A549 (cell line): Measurements from ENCODE around the gene TRIM17. TPM values are rescaled to one million over a fixed set of nuclear protein-coding genes. Genes with fewer than 3 reads are reported as not detected.

Experiments
- ATAC-seq, 2 experiments: fragments of 200-7000 bp in 1 of 2; fragments of >200 bp in 1 of 2; cut with Nextera tagmentation in 1 of 2; cut with Tn5 transposase in 1 of 2; 3 replicates each; pipeline versions ENCODE4 v1.8.0 to v1.9.1; 2018 to 2020; ENCODE audit warnings: mild to moderate bottlenecking in 1 of 2, moderate library complexity in 1 of 2
- CTCF ChIA-PET: fragments of 300-600 bp; sonication (Branson Sonifier 250); formaldehyde crosslinking; extraction: SDS; loops from one replicate; lab custom pipeline; 2021; ENCODE audit warnings: antibody characterized with exemption, inconsistent platforms; lab: Yijun Ruan, JAX
- POLR2A ChIA-PET: fragments of 350-600 bp; formaldehyde crosslinking; extraction: SDS; loops from one replicate; lab custom pipeline; 2021; ENCODE audit warnings: antibody characterized with exemption, inconsistent platforms; lab: Yijun Ruan, JAX
- DNase-seq, 2 experiments: peaks; one replicate each; pipeline versions ENCODE4 v3.0.0 to v3.0.0-alpha.2; 2011 to 2016; ENCODE audit warnings: low read depth in 1 of 2, low spot score in 1 of 2
- FAIRE-seq: peaks from 2 replicates; lab custom pipeline; 2011; peaks lifted over from hg19 to GRCh38; lab: Jason Lieb, UNC
- H3K27ac ChIP-seq, 2 experiments: fragments of >200 bp; sonication (Bioruptor Twin); formaldehyde crosslinking; 3 replicates each; pipeline ENCODE4 v1.5.1; 2016 to 2017
- H3K4me1 ChIP-seq: fragments of >200 bp; sonication (Bioruptor Twin); formaldehyde crosslinking; 3 replicates; pipeline ENCODE4 v1.6.1; 2016
- H3K4me2 ChIP-seq: fragments of >200 bp; sonication (Bioruptor Twin); formaldehyde crosslinking; 3 replicates; pipeline ENCODE4 v1.6.1; 2016
- H3K4me3 ChIP-seq: fragments of >200 bp; sonication (Bioruptor Twin); formaldehyde crosslinking; 3 replicates; pipeline ENCODE4 v1.5.1; 2016
- H3K9me3 ChIP-seq: fragments of >200 bp; sonication (Bioruptor Twin); formaldehyde crosslinking; 3 replicates; pipeline ENCODE4 v1.6.1; 2016
- BCL3 ChIP-seq: fragments of >200 bp; sonication (Bioruptor Twin); formaldehyde crosslinking; IDR thresholded peaks from 3 replicates; pipeline ENCODE4 v1.6.1; 2016
- CBX2 ChIP-seq: fragments of 200-600 bp; sonication (generic); IDR thresholded peaks from 2 replicates; pipeline ENCODE4 v1.6.1; 2016; ENCODE audit warnings: low read depth, mild to moderate bottlenecking, borderline replicate concordance
- CBX8 ChIP-seq: fragments of 200-600 bp; sonication (generic); IDR thresholded peaks from 2 replicates; pipeline ENCODE4 v1.6.1; 2016
- CEBPB ChIP-seq, 2 experiments: fragments of >200 bp in 1 of 2; sonication (Bioruptor Twin) in 1 of 2; formaldehyde crosslinking in 1 of 2; IDR thresholded peaks; 2 replicates each; pipeline ENCODE4 v1.6.1; 2012 to 2016
- CHD2 ChIP-seq: fragments of 150-350 bp; IDR thresholded peaks from 2 replicates; pipeline ENCODE4 v1.6.1; 2014; ENCODE audit warnings: low read length; ENCODE audit not compliant: partially characterized antibody
- CHD4 ChIP-seq: fragments of 200-600 bp; sonication (generic); IDR thresholded peaks from 2 replicates; pipeline ENCODE4 v1.6.1; 2016; ENCODE audit warnings: antibody characterized with exemption, mild to moderate bottlenecking, borderline replicate concordance
- EHF ChIP-seq: fragments of 250-450 bp; sonication (Bioruptor Pico); IDR thresholded peaks from 2 replicates; pipeline ENCODE4 v1.5.0; 2020; ENCODE audit warnings: mild to moderate bottlenecking
- ELK1 ChIP-seq: fragments of 150-350 bp; IDR thresholded peaks from 2 replicates; pipeline ENCODE4 v1.6.1; 2014; ENCODE audit warnings: low read depth, mild to moderate bottlenecking, low read length
- EP300 ChIP-seq, 2 experiments: fragments of >200 bp; sonication (Bioruptor Twin); formaldehyde crosslinking; IDR thresholded peaks; 2 replicates in 1 of 2; 3 replicates in 1 of 2; pipeline ENCODE4 v1.6.1; 2016 to 2017
- ESRRA ChIP-seq: fragments of 150-350 bp; IDR thresholded peaks from 2 replicates; pipeline ENCODE4 v1.6.1; 2014; ENCODE audit warnings: mild to moderate bottlenecking, low read length, borderline replicate concordance
- FOSL2 ChIP-seq, 2 experiments: fragments of 450-650 bp in 1 of 2; fragments of >200 bp in 1 of 2; sonication (Bioruptor Twin) in 1 of 2; formaldehyde crosslinking; IDR thresholded peaks; 2 replicates each; pipeline versions ENCODE4 v1.5.0 to v1.6.1; 2016 to 2020; ENCODE audit warnings: mild to moderate bottlenecking in 1 of 2, moderate library complexity in 1 of 2
- FOXS1 ChIP-seq: fragments of 250-450 bp; sonication (Bioruptor Pico); IDR thresholded peaks from 2 replicates; pipeline ENCODE4 v1.5.0; 2020; ENCODE audit warnings: mild to moderate bottlenecking, moderate library complexity
- HDAC2 ChIP-seq: fragments of 200-600 bp; sonication (generic); IDR thresholded peaks from 2 replicates; pipeline ENCODE4 v1.6.1; 2016
- HES2 ChIP-seq: fragments of >200 bp; sonication (Bioruptor Twin); formaldehyde crosslinking; IDR thresholded peaks from 2 replicates; pipeline ENCODE4 v1.6.1; 2016
- HMGXB4 ChIP-seq: fragments of 250-450 bp; sonication (Bioruptor Pico); IDR thresholded peaks from 2 replicates; pipeline ENCODE4 v1.5.0; 2021; ENCODE audit warnings: mild to moderate bottlenecking, moderate library complexity, borderline replicate concordance
- HOXA7 ChIP-seq: fragments of 250-450 bp; sonication (Bioruptor Pico); IDR thresholded peaks from 2 replicates; pipeline ENCODE4 v1.5.0; 2020; ENCODE audit warnings: mild to moderate bottlenecking, moderate library complexity
- JUN ChIP-seq, 2 experiments: fragments of >200 bp; sonication (Bioruptor Twin); formaldehyde crosslinking; IDR thresholded peaks; 2 replicates in 1 of 2; 3 replicates in 1 of 2; pipeline ENCODE4 v1.6.1; 2016 to 2017
- JUNB ChIP-seq: fragments of >200 bp; sonication (Bioruptor Twin); formaldehyde crosslinking; IDR thresholded peaks from 2 replicates; pipeline ENCODE4 v1.6.1; 2016
- KDM1A ChIP-seq: fragments of 200-600 bp; sonication (generic); IDR thresholded peaks from 2 replicates; pipeline ENCODE4 v1.6.1; 2016; ENCODE audit warnings: low read depth, mild to moderate bottlenecking
- MAFK ChIP-seq: fragments of 450-650 bp; IDR thresholded peaks from 2 replicates; pipeline ENCODE4 v1.6.1; 2014; ENCODE audit not compliant: partially characterized antibody
- MAX ChIP-seq: IDR thresholded peaks from 2 replicates; pipeline ENCODE4 v1.6.1; 2012
- MYC ChIP-seq: IDR thresholded peaks from 2 replicates; pipeline ENCODE4 v1.6.1; 2012; ENCODE audit warnings: mild to moderate bottlenecking, inconsistent platforms, low read length, improper control_type of control experiment, borderline replicate concordance
- PBX3 ChIP-seq: IDR thresholded peaks from 2 replicates; pipeline ENCODE4 v1.6.1; 2012
- POLR2AphosphoS2 ChIP-seq: conservative IDR thresholded peaks from 2 replicates; pipeline ENCODE4 v1.6.1; 2012; ENCODE audit warnings: low read length, improper control_type of control experiment, inconsistent platforms
- RAD21 ChIP-seq, 2 experiments: fragments of >200 bp in 1 of 2; sonication (Bioruptor Twin) in 1 of 2; formaldehyde crosslinking in 1 of 2; IDR thresholded peaks in 1 of 2; conservative IDR thresholded peaks in 1 of 2; 2 replicates in 1 of 2; 3 replicates in 1 of 2; pipeline ENCODE4 v1.6.1; 2012 to 2018; ENCODE audit warnings: inconsistent platforms in 1 of 2
- RARB ChIP-seq: fragments of 250-450 bp; sonication (Bioruptor Pico); IDR thresholded peaks from 2 replicates; pipeline ENCODE4 v1.8.0; 2021; ENCODE audit warnings: mild to moderate bottlenecking, moderate library complexity
- RCOR1 ChIP-seq: fragments of 150-350 bp; IDR thresholded peaks from 2 replicates; pipeline ENCODE4 v1.6.1; 2014; ENCODE audit warnings: antibody characterized with exemption, low read length, low read depth
- RNF2 ChIP-seq: fragments of 200-600 bp; sonication (generic); IDR thresholded peaks from 2 replicates; pipeline ENCODE4 v1.6.1; 2016; ENCODE audit warnings: low read depth, mild to moderate bottlenecking, antibody characterized with exemption, moderate library complexity, borderline replicate concordance
- SMC3 ChIP-seq: fragments of >200 bp; sonication (Bioruptor Twin); formaldehyde crosslinking; IDR thresholded peaks from 3 replicates; pipeline ENCODE4 v1.6.1; 2018; ENCODE audit warnings: inconsistent platforms
- TFCP2L1 ChIP-seq: fragments of 250-450 bp; sonication (Bioruptor Pico); IDR thresholded peaks from 2 replicates; pipeline ENCODE4 v1.5.0; 2021; ENCODE audit warnings: mild to moderate bottlenecking
- ZSCAN20 ChIP-seq: fragments of 250-450 bp; sonication (Bioruptor Pico); IDR thresholded peaks from 2 replicates; pipeline ENCODE4 v1.8.0; 2022; ENCODE audit warnings: mild to moderate bottlenecking, moderate library complexity
- WGBS: methylation state at CpG from one replicate; pipeline ENCODE4 v1.1.6; 2017; ENCODE audit errors: missing lambda C conversion rate; 5-methylcytosine and 5-hydroxymethylcytosine counted together
- polyA plus RNA-seq, 4 experiments: library from polyadenylated mRNA; depleted of rRNA in 3 of 4; stranded (reverse); fragments of >200 nt; fragmentation: RNase III in 1 of 4; extraction: RNeasy Plus Mini Kit Qiagen cat#74134 plus additional on column Dnase treatment in 1 of 4; gene quantifications; 2 replicates in 3 of 4; 3 replicates in 1 of 4; pipeline ENCODE4 v1.2.3, GENCODE V29; 2011 to 2017

The TRIM17 gene
- polyA plus RNA-seq, 2 of the 4 experiments (the other 2 are of a cell fraction): not detected

- DNase-seq (peak in 1 of 2 experiments; percentile 21), FAIRE-seq (no peak), ATAC-seq (peak; percentile 16 to 44; a peak in 4 of 6 replicates)
- Histone ChIP-seq H3K27ac (peak overlapping the region in 1 of 2 experiments; percentile 75; a peak in 3 of 6 replicates), H3K4me2 (peak overlapping the region; percentile 36; the same call in 2 of the 3 replicates), H3K4me1 (peaks cover 19% of the 10 kb centered on the region), H3K9me3 (no peaks in the 10 kb centered on the region), H3K4me3 (no peak overlapping the region)
- ChIA-PET CTCF (interaction anchor here (0.9 to 1.4 kb wide), 2 partner anchors 12 to 23 kb away, joined by 3 to 4 read pairs; no protein-coding TSS in a partner anchor), POLR2A (no interaction called here)
- WGBS: 55% methylated on average over 10 of the region's 10 CpGs
- TF ChIP-seq JUN (IDR thresholded peaks at IDR 0.05) (no peak), MAFK (no peak), PBX3 (no peak), RAD21 (conservative IDR thresholded peaks at IDR 0.05 in 1 of 2, IDR thresholded peaks at IDR 0.05 in 1 of 2) (no peak), FOXS1 (no peak), POLR2AphosphoS2 (no peak), ESRRA (0 out of 2 replicates have a peak, but pooled peaks have one; percentile 52), CBX8 (no peak), EHF (CRISPR knock-in tag) (no peak), CBX2 (no peak), JUNB (peak; percentile 29; the same call in 1 of the 2 replicates), RARB (CRISPR knock-in tag) (peak; percentile 80; the same call in 1 of the 2 replicates), CEBPB (IDR thresholded peaks at IDR 0.05) (no peak), BCL3 (no peak), CHD4 (no peak), RNF2 (no peak), HDAC2 (no peak), FOSL2 (IDR thresholded peaks at IDR 0.05) (no peak), FOSL2 (CRISPR knock-in tag; IDR thresholded peaks at IDR 0.05) (peak; percentile 37; the same call in 1 of the 2 replicates), CHD2 (no peak), SMC3 (no peak), TFCP2L1 (CRISPR knock-in tag) (no peak), RCOR1 (no peak), EP300 (IDR thresholded peaks at IDR 0.05) (no peak)
Measured at GRCh38 chr1:228452194-228453021, 35.7 kb upstream of the TRIM17 start.

GRCh38 chr1:228450200-228450599 lies 33.5 kb upstream of the TRIM17 start:
- H3K4me3 ChIP-seq: no peak overlapping the region
- no peak for TF ChIP-seq HDAC2
- no peak for TF ChIP-seq HOXA7 (CRISPR knock-in tag)
- no peak for TF ChIP-seq KDM1A
- TF ChIP-seq ELK1: no peak
- no peak for TF ChIP-seq HES2
- TF ChIP-seq FOXS1: no peak
- no peak for TF ChIP-seq ZSCAN20 (CRISPR knock-in tag)
- TF ChIP-seq MAX: no peak
- no peak for TF ChIP-seq HMGXB4 (CRISPR knock-in tag)
- no peak for TF ChIP-seq MYC
- 73% methylated on average over 11 of the region's 11 CpGs for WGBS
- no peak for DNase-seq
- ChIA-PET CTCF (interaction anchor here (0.7 to 2.0 kb wide), 5 partner anchors 8 to 285 kb away, joined by 3 to 9 read pairs (median 4); partner anchors contain the start of gene IBA57), POLR2A (no interaction called here)
- H3K27ac ChIP-seq: no peak overlapping the region
- no peak overlapping the region for H3K4me2 ChIP-seq
- no peaks in the 10 kb centered on the region for H3K9me3 ChIP-seq
- peaks cover 23% of the 10 kb centered on the region for H3K4me1 ChIP-seq
- no peak for FAIRE-seq
- ATAC-seq: no peak
